Endothelial cell (in vitro differentiated cells): Measurements from ENCODE around the gene ZBTB20. TPM values are rescaled to one million over a fixed set of nuclear protein-coding genes. Genes with fewer than 3 reads are reported as not detected.

Experiments used
- DNase-seq: peaks from one replicate; pipeline ENCODE4 v3.0.0; 2021; ENCODE audit warnings: low spot score
- H3K27ac Mint-ChIP-seq: one replicate; pipeline ENCODE4 v1.8.0; 2021; ENCODE audit warnings: mixed read lengths, inconsistent platforms; ENCODE audit not compliant: unreplicated experiment
- H3K27me3 Mint-ChIP-seq: one replicate; pipeline ENCODE4 v1.8.0; 2021; ENCODE audit warnings: mild to moderate bottlenecking, moderate library complexity, mixed read lengths, inconsistent platforms; ENCODE audit not compliant: unreplicated experiment
- H3K36me3 Mint-ChIP-seq: one replicate; pipeline ENCODE4 v1.8.0; 2021; ENCODE audit warnings: mild to moderate bottlenecking, low read depth, mixed read lengths, inconsistent platforms; ENCODE audit not compliant: unreplicated experiment
- H3K4me1 Mint-ChIP-seq: one replicate; pipeline ENCODE4 v1.8.0; 2021; ENCODE audit warnings: mild to moderate bottlenecking, mixed read lengths, inconsistent platforms; ENCODE audit not compliant: unreplicated experiment
- H3K4me3 Mint-ChIP-seq: one replicate; pipeline ENCODE4 v1.8.0; 2021; ENCODE audit warnings: mild to moderate bottlenecking, mixed read lengths, inconsistent platforms; ENCODE audit not compliant: unreplicated experiment
- H3K9me3 Mint-ChIP-seq: one replicate; pipeline ENCODE4 v1.8.0; 2021; ENCODE audit warnings: mixed read lengths, inconsistent platforms; ENCODE audit not compliant: unreplicated experiment
- total RNA-seq: library from RNA; stranded (reverse); fragmentation: NEBNext Ultra II Directional; extraction: Animal tissue kit (Norgen Biotek cat#: 25700); gene quantifications from one replicate; pipeline ENCODE4 v1.2.1, GENCODE V29; 2021; ENCODE audit not compliant: unreplicated experiment
- TF ChIP-seq, protein P1 (sequence below): fragments of 200-600 bp; sonication (generic); IDR thresholded peaks from one replicate; pipeline ENCODE4 v1.5.0; 2021; ENCODE audit warnings: antibody characterized with exemption; ENCODE audit not compliant: unreplicated experiment

Gene ZBTB20
- total RNA-seq, 1 donor from 2014 or later = 4.2 TPM

DNA sequence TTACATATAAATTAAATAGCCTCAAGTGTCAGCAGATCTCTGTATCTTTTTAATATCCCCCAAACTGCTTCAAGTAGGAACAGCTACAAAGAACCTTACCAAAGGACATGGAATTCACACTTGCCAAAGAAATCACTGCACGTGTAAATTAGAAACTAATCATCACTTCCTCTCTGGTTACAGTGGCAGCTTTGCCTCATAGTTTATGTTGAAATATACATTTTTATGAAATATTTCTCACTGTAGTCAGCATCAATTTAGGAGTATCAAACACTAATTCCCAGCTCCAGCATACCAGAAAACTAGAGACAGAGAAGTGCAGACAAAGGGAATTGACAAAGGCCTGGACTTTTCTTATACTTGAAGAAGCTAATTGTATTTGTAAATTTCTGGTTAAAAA is 592.4 kb downstream of the ZBTB20 start:
- Mint-ChIP-seq H3K4me1 (no peaks in the 10 kb centered on the region), H3K4me3 (no peak overlapping the region), H3K9me3 (no peaks in the 10 kb centered on the region), H3K27ac (no peak overlapping the region), H3K27me3 (no peaks in the 10 kb centered on the region), H3K36me3 (no peaks in the 10 kb centered on the region)
- DNase-seq = no peak
- TF ChIP-seq, protein P1, sequence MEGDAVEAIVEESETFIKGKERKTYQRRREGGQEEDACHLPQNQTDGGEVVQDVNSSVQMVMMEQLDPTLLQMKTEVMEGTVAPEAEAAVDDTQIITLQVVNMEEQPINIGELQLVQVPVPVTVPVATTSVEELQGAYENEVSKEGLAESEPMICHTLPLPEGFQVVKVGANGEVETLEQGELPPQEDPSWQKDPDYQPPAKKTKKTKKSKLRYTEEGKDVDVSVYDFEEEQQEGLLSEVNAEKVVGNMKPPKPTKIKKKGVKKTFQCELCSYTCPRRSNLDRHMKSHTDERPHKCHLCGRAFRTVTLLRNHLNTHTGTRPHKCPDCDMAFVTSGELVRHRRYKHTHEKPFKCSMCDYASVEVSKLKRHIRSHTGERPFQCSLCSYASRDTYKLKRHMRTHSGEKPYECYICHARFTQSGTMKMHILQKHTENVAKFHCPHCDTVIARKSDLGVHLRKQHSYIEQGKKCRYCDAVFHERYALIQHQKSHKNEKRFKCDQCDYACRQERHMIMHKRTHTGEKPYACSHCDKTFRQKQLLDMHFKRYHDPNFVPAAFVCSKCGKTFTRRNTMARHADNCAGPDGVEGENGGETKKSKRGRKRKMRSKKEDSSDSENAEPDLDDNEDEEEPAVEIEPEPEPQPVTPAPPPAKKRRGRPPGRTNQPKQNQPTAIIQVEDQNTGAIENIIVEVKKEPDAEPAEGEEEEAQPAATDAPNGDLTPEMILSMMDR = no peak

DNA sequence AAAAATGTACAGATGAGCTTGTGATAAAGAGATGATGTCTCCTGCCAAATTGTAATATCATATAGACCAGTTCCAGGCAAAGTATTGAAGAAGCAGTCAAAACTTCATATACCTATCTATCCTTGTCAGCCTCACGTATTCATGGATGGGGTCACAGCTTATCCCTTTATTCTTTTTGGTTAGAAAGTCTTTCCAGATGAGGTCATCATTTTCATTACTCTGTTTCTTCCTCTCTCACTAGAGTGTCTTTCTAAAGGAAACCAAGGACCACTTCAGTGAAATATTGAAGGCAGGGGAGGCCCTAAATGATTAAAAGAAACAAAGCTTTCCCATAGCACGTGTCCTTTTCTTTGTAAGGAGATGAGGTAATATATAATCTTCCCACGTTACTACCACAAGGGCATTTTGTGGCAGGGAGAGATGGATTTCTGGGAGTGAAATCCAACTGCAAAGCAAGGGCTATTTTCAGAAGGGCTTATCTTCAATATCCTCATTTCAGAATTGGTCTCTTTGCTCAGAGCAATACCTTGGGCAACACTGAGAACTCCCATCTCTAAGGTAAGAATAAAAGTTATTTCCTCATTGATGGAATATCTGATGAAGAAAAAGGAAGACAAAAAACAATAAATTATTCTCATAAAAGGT is 593.0 kb downstream of the ZBTB20 start:
- Mint-ChIP-seq H3K36me3 (no peaks in the 10 kb centered on the region), H3K4me1 (no peaks in the 10 kb centered on the region), H3K27ac (no peak overlapping the region), H3K27me3 (no peaks in the 10 kb centered on the region), H3K9me3 (no peaks in the 10 kb centered on the region), H3K4me3 (no peak overlapping the region)
- TF ChIP-seq, protein P1 = no peak
- no peak for DNase-seq

DNA sequence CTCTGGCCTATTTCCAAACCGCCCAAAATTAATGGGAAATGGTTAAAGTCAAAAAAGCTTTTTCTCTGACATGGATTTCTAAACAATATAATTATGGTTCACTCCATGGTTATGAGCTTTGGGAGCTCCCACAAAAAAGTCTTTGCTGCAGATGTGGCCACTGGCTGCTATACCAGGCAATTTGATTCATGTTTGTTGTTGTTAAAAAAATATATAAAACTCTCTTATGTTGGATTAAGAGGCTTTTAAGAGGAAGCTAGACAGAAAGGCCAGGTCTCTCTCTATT is 594.6 kb downstream of the ZBTB20 start:
- H3K9me3 Mint-ChIP-seq = no peaks in the 10 kb centered on the region
- no peaks in the 10 kb centered on the region for H3K4me1 Mint-ChIP-seq
- TF ChIP-seq, protein P1 = no peak
- no peak for DNase-seq
- no peaks in the 10 kb centered on the region for H3K36me3 Mint-ChIP-seq
- no peak overlapping the region for H3K4me3 Mint-ChIP-seq
- no peak overlapping the region for H3K27ac Mint-ChIP-seq
- H3K27me3 Mint-ChIP-seq = no peaks in the 10 kb centered on the region

DNA sequence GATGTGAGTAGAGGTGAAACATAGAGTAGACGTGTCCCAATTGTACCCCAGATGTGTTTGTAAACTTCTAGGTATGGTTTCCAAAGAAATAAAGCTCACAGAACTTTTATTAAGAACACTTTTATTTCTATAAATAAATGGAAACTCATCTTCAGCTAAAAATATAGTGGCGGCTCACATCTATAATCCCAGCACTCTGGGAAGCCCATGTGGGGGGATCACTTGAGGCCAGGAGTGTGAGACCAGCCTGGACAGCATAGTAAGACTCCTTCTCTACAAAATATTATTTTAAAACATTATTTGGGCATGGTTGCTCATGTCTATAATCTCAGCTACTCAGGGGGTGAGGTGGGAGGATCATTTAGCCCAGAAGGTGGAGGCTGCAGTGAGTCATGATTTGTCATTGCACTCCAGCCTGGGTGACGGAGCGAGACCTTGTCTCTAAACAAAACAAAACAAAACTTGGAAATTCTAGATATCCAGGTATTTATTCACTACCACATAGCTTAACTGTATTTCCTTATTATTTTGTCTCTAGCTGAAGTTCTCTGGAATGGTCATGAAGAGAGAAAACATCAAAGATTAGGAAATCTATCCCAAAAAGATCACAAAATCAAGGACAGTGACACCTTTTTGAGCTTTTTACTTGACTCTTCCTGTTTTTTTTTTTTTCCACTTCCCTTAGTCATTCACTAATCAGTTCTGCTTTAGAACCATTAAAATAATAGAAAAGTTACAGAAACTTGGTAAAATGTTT is 595.1 kb downstream of the ZBTB20 start:
- H3K4me1 Mint-ChIP-seq = no peaks in the 10 kb centered on the region
- no peak overlapping the region for H3K4me3 Mint-ChIP-seq
- no peaks in the 10 kb centered on the region for H3K36me3 Mint-ChIP-seq
- TF ChIP-seq, protein P1 = no peak
- no peak for DNase-seq
- H3K27ac Mint-ChIP-seq = no peak overlapping the region
- no peaks in the 10 kb centered on the region for H3K9me3 Mint-ChIP-seq
- H3K27me3 Mint-ChIP-seq = no peaks in the 10 kb centered on the region

DNA sequence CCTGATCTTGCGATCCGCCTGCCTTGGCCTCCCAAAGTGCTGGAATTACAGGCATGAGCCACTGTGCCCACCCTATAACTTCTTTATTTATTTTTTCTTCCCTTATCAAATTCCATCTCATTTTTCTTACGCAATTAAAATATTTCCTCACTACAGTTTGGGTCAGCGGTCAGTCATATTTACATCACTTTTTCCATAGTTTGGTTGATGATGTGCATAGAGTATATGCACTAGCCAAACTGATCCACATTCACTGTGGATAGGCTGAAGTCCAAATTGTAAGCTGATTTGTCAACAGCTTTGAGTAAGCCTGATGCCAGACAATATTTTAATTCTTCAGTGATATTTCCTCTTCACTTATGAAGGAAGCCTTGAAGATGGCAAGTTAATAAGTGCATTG is 596.9 kb downstream of the ZBTB20 start:
- H3K27ac Mint-ChIP-seq = no peak overlapping the region
- H3K4me1 Mint-ChIP-seq = no peaks in the 10 kb centered on the region
- H3K36me3 Mint-ChIP-seq = no peaks in the 10 kb centered on the region
- no peak for DNase-seq
- no peaks in the 10 kb centered on the region for H3K27me3 Mint-ChIP-seq
- H3K9me3 Mint-ChIP-seq = no peaks in the 10 kb centered on the region
- TF ChIP-seq, protein P1 = no peak
- no peak overlapping the region for H3K4me3 Mint-ChIP-seq
